GM23338 (cell line): ENCODE data around the gene POLR3A. TPM values are rescaled to one million over a fixed set of nuclear protein-coding genes. Genes with fewer than 3 reads are reported as not detected.

Source experiments
- ATAC-seq: fragments of 200-7000 bp; cut with Tn5 transposase; 3 replicates; pipeline ENCODE4 v1.9.1; 2020
- DNase-seq: peaks from one replicate; pipeline ENCODE4 v3.0.0-alpha.2; 2015; ENCODE audit warnings: low spot score
- H2AFZ ChIP-seq: fragments of 200-600 bp; sonication (generic); 2 replicates; pipeline ENCODE4 v1.8.0; 2016; ENCODE audit warnings: antibody characterized with exemption, mild to moderate bottlenecking, moderate library complexity
- H3F3A ChIP-seq: fragments of 200-600 bp; sonication (generic); replicated peaks from 2 replicates; pipeline ENCODE4 v1.8.0; 2017; ENCODE audit warnings: antibody characterized with exemption, mixed run types, low read depth
- H3K27ac ChIP-seq: fragments of 200-600 bp; sonication (generic); 2 replicates; pipeline ENCODE4 v1.6.1; 2016; ENCODE audit warnings: low read depth
- H3K27me3 ChIP-seq: fragments of 200-600 bp; sonication (generic); 2 replicates; pipeline ENCODE4 v1.8.0; 2016; ENCODE audit warnings: mild to moderate bottlenecking, mixed run types, moderate library complexity; ENCODE audit not compliant: insufficient read depth
- H3K36me3 ChIP-seq: fragments of 200-600 bp; sonication (generic); 2 replicates; pipeline ENCODE4 v1.8.0; 2016; ENCODE audit warnings: mild to moderate bottlenecking; ENCODE audit not compliant: insufficient read depth
- H3K4me1 ChIP-seq: fragments of 200-600 bp; sonication (generic); 2 replicates; pipeline ENCODE4 v1.8.0; 2016; ENCODE audit warnings: mild to moderate bottlenecking, moderate library complexity; ENCODE audit not compliant: insufficient read depth
- H3K4me2 ChIP-seq: fragments of 200-600 bp; sonication (generic); 2 replicates; pipeline ENCODE4 v1.7.1; 2017; ENCODE audit warnings: mixed run types
- H3K4me3 ChIP-seq: fragments of 200-600 bp; sonication (generic); 2 replicates; pipeline ENCODE4 v1.6.1; 2016; ENCODE audit warnings: mixed run types
- H3K79me2 ChIP-seq: fragments of 200-600 bp; sonication (generic); replicated peaks from 2 replicates; pipeline ENCODE4 v1.8.0; 2017; ENCODE audit warnings: mild to moderate bottlenecking; ENCODE audit not compliant: insufficient read depth
- H3K9me2 ChIP-seq: fragments of 200-600 bp; sonication (generic); 2 replicates; pipeline ENCODE4 v1.8.0; 2017; ENCODE audit not compliant: insufficient read depth
- H4K20me1 ChIP-seq: fragments of 200-600 bp; sonication (generic); replicated peaks from 2 replicates; pipeline ENCODE4 v1.8.0; 2017; ENCODE audit warnings: mild to moderate bottlenecking; ENCODE audit not compliant: insufficient read depth
- H3K27ac Mint-ChIP-seq: 2 replicates; pipeline ENCODE4 v1.8.0; 2020; ENCODE audit warnings: inconsistent platforms, mild to moderate bottlenecking, moderate library complexity, mixed read lengths
- H3K27me3 Mint-ChIP-seq: 3 replicates; pipeline ENCODE4 v1.8.0; 2022; ENCODE audit warnings: low read depth, mild to moderate bottlenecking, moderate library complexity, mixed read lengths, inconsistent platforms; ENCODE audit not compliant: insufficient read depth, poor library complexity
- H3K36me3 Mint-ChIP-seq: 3 replicates; pipeline ENCODE4 v1.8.0; 2021; ENCODE audit warnings: low read depth, mild to moderate bottlenecking, inconsistent platforms, moderate library complexity, mixed read lengths
- H3K4me1 Mint-ChIP-seq: 3 replicates; pipeline ENCODE4 v1.8.0; 2020; ENCODE audit warnings: mild to moderate bottlenecking, inconsistent platforms, mixed read lengths
- H3K4me3 Mint-ChIP-seq: 3 replicates; pipeline ENCODE4 v1.8.0; 2021; ENCODE audit warnings: moderate library complexity, mild to moderate bottlenecking, inconsistent platforms, mixed read lengths
- H3K9me3 Mint-ChIP-seq: 3 replicates; pipeline ENCODE4 v1.8.0; 2020; ENCODE audit warnings: moderate library complexity, mild to moderate bottlenecking, inconsistent platforms, mixed read lengths
- CREB1 ChIP-seq: fragments of 250-450 bp; sonication (Bioruptor Pico); IDR thresholded peaks from 2 replicates; pipeline ENCODE4 v1.5.0; 2020; ENCODE audit warnings: low read depth, mild to moderate bottlenecking, moderate library complexity
- CTCF ChIP-seq, 2 experiments: fragments of 200-600 bp in 1 of 2; sonication (generic) in 1 of 2; conservative IDR thresholded peaks; 2 replicates each; pipeline versions ENCODE4 v1.5.1 to v1.6.1; 2016 to 2017; ENCODE audit warnings: antibody characterized with exemption in 2 of 2, low read depth in 2 of 2, mild to moderate bottlenecking in 2 of 2, moderate library complexity in 1 of 2
- ETS1 ChIP-seq: IDR thresholded peaks from 2 replicates; pipeline ENCODE4 v1.6.1; 2016; ENCODE audit warnings: antibody characterized with exemption
- EZH2 ChIP-seq: fragments of 200-600 bp; sonication (generic); IDR thresholded peaks from one replicate; pipeline ENCODE4 v1.8.0; 2017; ENCODE audit warnings: antibody characterized with exemption, mild to moderate bottlenecking, low read depth; ENCODE audit not compliant: unreplicated experiment
- EZH2phosphoT487 ChIP-seq: fragments of 200-600 bp; sonication (generic); IDR thresholded peaks from one replicate; pipeline ENCODE4 v1.8.1; 2018; ENCODE audit warnings: antibody characterized with exemption; ENCODE audit not compliant: unreplicated experiment
- JUNB ChIP-seq: IDR thresholded peaks from one replicate; pipeline ENCODE4 v1.6.1; 2016; ENCODE audit warnings: antibody characterized with exemption; ENCODE audit not compliant: unreplicated experiment
- NANOG ChIP-seq: IDR thresholded peaks from 2 replicates; pipeline ENCODE4 v1.6.1; 2016; ENCODE audit warnings: antibody characterized with exemption, borderline replicate concordance
- POLR2AphosphoS5 ChIP-seq: IDR thresholded peaks from 2 replicates; pipeline ENCODE4 v1.6.1; 2016; ENCODE audit warnings: antibody characterized with exemption, low read depth
- REST ChIP-seq: IDR thresholded peaks from one replicate; pipeline ENCODE4 v1.6.1; 2018; ENCODE audit warnings: antibody characterized with exemption; ENCODE audit not compliant: unreplicated experiment
- STAT1 ChIP-seq: IDR thresholded peaks from one replicate; pipeline ENCODE4 v1.6.1; 2016; ENCODE audit warnings: antibody characterized with exemption; ENCODE audit not compliant: unreplicated experiment
- ZNF114 ChIP-seq: fragments of 250-450 bp; sonication (Bioruptor Pico); IDR thresholded peaks from 2 replicates; pipeline ENCODE4 v1.5.0; 2020; ENCODE audit warnings: mild to moderate bottlenecking, moderate library complexity
- ZNF331 ChIP-seq: fragments of 250-450 bp; sonication (Bioruptor Pico); IDR thresholded peaks from 2 replicates; pipeline ENCODE4 v1.5.0; 2020; ENCODE audit warnings: low read depth, mild to moderate bottlenecking, moderate library complexity
- polyA plus RNA-seq: library from polyadenylated mRNA; unstranded; fragments of >200 nt; fragmentation: Nextera tagmentation; extraction: Ambion mirVana; gene quantifications from 2 replicates; pipeline ENCODE4 v1.2.1, GENCODE V29; 2016
- total RNA-seq: library from RNA; depleted of rRNA; stranded (reverse); fragments of >200 nt; shearing (Covaris generic); gene quantifications from 2 replicates; pipeline ENCODE4 v1.2.3, GENCODE V29; 2014

The POLR3A gene
- total and polyA plus RNA-seq, 2 experiments from 2014 or later, result 11.6 to 35.5 TPM

- TF ChIP-seq JUNB (no peak), ZNF114 (CRISPR knock-in tag) (no peak), ETS1 (no peak), STAT1 (no peak), EZH2 (no peak), EZH2phosphoT487 (no peak)
These were observed 52.3 kb downstream of the POLR3A start (continued) for GRCh38 chr10:77977016-77977415.

- no peak overlapping the region for H3K4me3 ChIP-seq
- H3K27ac ChIP-seq, result no peak overlapping the region; the same call in 1 of the 2 replicates
- TF ChIP-seq ZNF114 (CRISPR knock-in tag) (no peak), EZH2phosphoT487 (no peak), POLR2AphosphoS5 (no peak), CTCF (conservative IDR thresholded peaks at IDR 0.05; ENCODE audit: low read depth in 2 of 2) (no peak), STAT1 (no peak), REST (no peak), EZH2 (no peak), ZNF331 (CRISPR knock-in tag) (no peak), JUNB (no peak), CREB1 (no peak), NANOG (no peak), ETS1 (no peak)
These were observed 54.1 kb downstream of the POLR3A start for GRCh38 chr10:77975086-77975666.

More at GRCh38 chr10:77975086-77975666, 54.1 kb downstream of the POLR3A start:
- peaks cover 10% of the 10 kb centered on the region; the same call in 1 of the 2 replicates for H3F3A ChIP-seq
- H3K27me3 ChIP-seq, result no peaks in the 10 kb centered on the region
- H3K27me3 Mint-ChIP-seq, result peaks cover 3% of the 10 kb centered on the region
- H3K36me3 Mint-ChIP-seq, result peaks cover 39% of the 10 kb centered on the region
- H3K4me3 Mint-ChIP-seq, result no peak overlapping the region
- peaks cover 25% of the 10 kb centered on the region for H3K36me3 ChIP-seq
- H3K9me2 ChIP-seq, result no peaks in the 10 kb centered on the region
- H3K79me2 ChIP-seq, result no peaks in the 10 kb centered on the region
- peaks cover 12% of the 10 kb centered on the region; the same call in 2 of the 3 replicates for H3K4me1 Mint-ChIP-seq
- DNase-seq (no peak), ATAC-seq (no peak)
- no peak overlapping the region for H2AFZ ChIP-seq
- no peaks in the 10 kb centered on the region for H3K9me3 Mint-ChIP-seq
- H3K4me2 ChIP-seq, result no peak overlapping the region
- H4K20me1 ChIP-seq, result no peaks in the 10 kb centered on the region; the same call in 1 of the 2 replicates
- H3K27ac Mint-ChIP-seq, result peak overlapping the region; percentile 46
- H3K4me1 ChIP-seq, result peaks cover 3% of the 10 kb centered on the region; the same call in 1 of the 2 replicates
